ENCODE results near the gene TMEM150B. TPM values are rescaled to one million over a fixed set of nuclear protein-coding genes. Genes with fewer than 3 reads are reported as not detected.

TMEM150B gene
- total RNA-seq, 2 donors from 2014 or later = 0.73 to 0.95 TPM

DNA sequence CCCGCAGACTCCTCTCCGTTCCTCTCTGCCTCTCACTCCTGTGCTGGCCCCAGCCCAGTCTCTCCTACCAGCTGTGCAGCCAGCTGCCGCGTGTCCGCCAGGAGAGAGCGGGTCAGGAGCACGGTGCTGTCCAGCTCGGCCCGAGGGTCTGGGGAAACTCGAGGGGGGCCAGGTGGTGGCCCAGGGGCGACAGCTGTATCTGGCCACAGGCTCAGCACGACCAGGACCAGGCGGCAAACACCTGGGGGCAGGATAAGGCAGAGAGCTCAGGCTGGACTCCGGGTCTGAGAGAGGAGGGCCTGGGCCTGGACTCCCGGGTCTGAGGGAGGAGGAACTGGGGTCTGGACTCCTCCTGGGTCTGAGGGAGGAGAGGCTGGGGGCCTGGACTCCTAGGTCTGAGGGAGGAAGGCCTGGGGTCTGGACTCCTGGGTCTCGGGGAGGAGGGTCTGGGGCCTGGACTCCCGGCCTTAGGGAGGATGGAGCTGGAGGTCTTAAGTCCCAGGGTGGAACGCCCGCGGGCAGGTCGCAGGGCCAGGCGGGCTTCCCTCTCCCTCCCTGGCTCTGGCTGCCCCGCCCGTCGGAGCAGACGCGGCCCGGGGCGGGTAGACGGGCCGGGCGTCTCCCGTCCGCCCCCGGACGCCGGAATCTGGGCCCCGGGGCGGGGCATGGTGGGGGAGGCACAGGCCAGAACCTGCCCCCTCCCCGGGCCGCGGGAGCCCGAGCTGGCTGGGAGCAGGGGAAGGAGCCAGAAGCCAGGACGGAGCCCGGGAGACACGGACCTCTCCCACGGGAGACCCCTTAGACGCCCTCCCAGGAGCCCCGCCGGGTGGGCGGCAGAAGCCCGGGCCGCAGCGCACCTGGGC is 43.8 kb upstream of the TMEM150B start:
- H3K36me3 Mint-ChIP-seq (ENCODE audit: low read depth) = no peaks in the 10 kb centered on the region
- no peak overlapping the region for H3K27ac Mint-ChIP-seq
- no peaks in the 10 kb centered on the region for H3K9me3 ChIP-seq (ENCODE audit: control insufficient read depth, low read length)
- DNase-seq = peak; percentile 75
- H3K4me1 Mint-ChIP-seq = peaks cover 7% of the 10 kb centered on the region
- no peak overlapping the region for H3K9ac ChIP-seq (ENCODE audit: extremely low read depth, low read length, poor library complexity, severe bottlenecking)
- no peaks in the 10 kb centered on the region for H3K9me3 Mint-ChIP-seq
- 32 to 43% methylated on average over 11 to 53 of the region's 54 CpGs for WGBS, 2 experiments (ENCODE audit: insufficient coverage in 1 of 2, insufficient read length in 1 of 2)
- TF ChIP-seq, protein P1, sequence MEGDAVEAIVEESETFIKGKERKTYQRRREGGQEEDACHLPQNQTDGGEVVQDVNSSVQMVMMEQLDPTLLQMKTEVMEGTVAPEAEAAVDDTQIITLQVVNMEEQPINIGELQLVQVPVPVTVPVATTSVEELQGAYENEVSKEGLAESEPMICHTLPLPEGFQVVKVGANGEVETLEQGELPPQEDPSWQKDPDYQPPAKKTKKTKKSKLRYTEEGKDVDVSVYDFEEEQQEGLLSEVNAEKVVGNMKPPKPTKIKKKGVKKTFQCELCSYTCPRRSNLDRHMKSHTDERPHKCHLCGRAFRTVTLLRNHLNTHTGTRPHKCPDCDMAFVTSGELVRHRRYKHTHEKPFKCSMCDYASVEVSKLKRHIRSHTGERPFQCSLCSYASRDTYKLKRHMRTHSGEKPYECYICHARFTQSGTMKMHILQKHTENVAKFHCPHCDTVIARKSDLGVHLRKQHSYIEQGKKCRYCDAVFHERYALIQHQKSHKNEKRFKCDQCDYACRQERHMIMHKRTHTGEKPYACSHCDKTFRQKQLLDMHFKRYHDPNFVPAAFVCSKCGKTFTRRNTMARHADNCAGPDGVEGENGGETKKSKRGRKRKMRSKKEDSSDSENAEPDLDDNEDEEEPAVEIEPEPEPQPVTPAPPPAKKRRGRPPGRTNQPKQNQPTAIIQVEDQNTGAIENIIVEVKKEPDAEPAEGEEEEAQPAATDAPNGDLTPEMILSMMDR (conservative IDR thresholded peaks at IDR 0.05) = no peak
- peak overlapping the region; percentile 29 for H3K4me3 Mint-ChIP-seq
- H3K27me3 Mint-ChIP-seq (ENCODE audit: insufficient read depth) = peaks cover 63% of the 10 kb centered on the region
- no peak overlapping the region for H3K27ac ChIP-seq (ENCODE audit: low read depth, low read length)
- H3K27me3 ChIP-seq (ENCODE audit: control insufficient read depth, insufficient read depth, low read length, poor library complexity, severe bottlenecking) = peaks cover 49% of the 10 kb centered on the region
- H3K4me1 ChIP-seq (ENCODE audit: control insufficient read depth, insufficient read depth, low read length) = peaks cover 1% of the 10 kb centered on the region
- H3K36me3 ChIP-seq (ENCODE audit: control insufficient read depth, insufficient read depth, low read length) = no peaks in the 10 kb centered on the region
- no peak overlapping the region for H3K4me3 ChIP-seq (ENCODE audit: low read length)

DNA sequence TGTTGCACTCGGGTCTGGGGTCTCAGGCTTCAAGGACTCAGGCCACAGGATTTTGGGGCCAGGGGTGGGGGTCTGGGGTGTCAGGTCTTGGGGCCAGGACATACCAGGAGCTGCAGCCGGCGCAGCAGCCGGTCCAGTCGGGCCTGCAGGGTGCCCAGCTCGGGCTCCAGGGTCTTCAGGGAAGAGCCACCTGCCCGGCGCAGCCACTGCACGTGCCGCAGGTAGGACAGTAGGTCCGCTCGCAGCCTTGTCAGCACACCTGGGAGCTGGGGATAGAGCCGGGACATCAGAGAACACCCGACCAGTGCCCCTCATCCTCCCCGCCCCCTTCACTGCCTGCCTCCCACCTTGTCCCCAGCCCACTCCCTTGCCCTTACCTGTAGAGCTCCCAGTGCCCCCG is 43.0 kb upstream of the TMEM150B start:
- Histone ChIP-seq H3K27ac (ENCODE audit: low read depth, low read length) (no peak overlapping the region), H3K4me1 (ENCODE audit: control insufficient read depth, insufficient read depth, low read length) (no peaks in the 10 kb centered on the region), H3K36me3 (ENCODE audit: control insufficient read depth, insufficient read depth, low read length) (no peaks in the 10 kb centered on the region), H3K9ac (ENCODE audit: extremely low read depth, low read length, poor library complexity, severe bottlenecking) (no peak overlapping the region), H3K27me3 (ENCODE audit: control insufficient read depth, insufficient read depth, low read length, poor library complexity, severe bottlenecking) (peaks cover 49% of the 10 kb centered on the region), H3K4me3 (ENCODE audit: low read length) (no peak overlapping the region), H3K9me3 (ENCODE audit: control insufficient read depth, low read length) (no peaks in the 10 kb centered on the region)
- Mint-ChIP-seq H3K27me3 (ENCODE audit: insufficient read depth) (peaks cover 63% of the 10 kb centered on the region), H3K27ac (no peak overlapping the region), H3K36me3 (ENCODE audit: low read depth) (no peaks in the 10 kb centered on the region), H3K4me1 (peaks cover 2% of the 10 kb centered on the region), H3K4me3 (no peak overlapping the region), H3K9me3 (no peaks in the 10 kb centered on the region)
- 93 to 98% methylated on average over 8 to 16 of the region's 16 CpGs for WGBS, 2 experiments (ENCODE audit: insufficient coverage in 1 of 2, insufficient read length in 1 of 2)
- no peak for DNase-seq
- TF ChIP-seq, protein P1 (conservative IDR thresholded peaks at IDR 0.05) = no peak

DNA sequence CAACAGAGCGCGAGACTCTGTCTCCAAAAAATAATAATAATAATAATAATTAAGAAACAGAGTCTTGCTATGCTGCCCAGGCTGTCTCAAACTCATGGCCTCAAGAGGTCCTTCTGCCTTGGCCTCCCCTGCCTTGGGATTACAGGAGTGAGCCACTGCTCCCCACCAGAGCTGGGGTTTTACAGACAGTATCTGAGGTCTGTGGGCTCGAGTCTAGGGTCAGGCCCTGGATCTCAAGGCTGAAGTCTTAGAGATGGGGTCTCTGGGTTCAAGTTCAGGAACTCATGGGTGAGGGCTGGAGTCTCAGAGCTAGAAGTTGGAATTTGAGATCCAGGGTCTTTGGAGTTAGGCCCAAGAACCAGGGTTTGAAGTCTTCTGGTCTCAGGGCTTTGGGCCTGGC is 41.6 kb upstream of the TMEM150B start:
- DNase-seq = no peak
- no peaks in the 10 kb centered on the region for H3K36me3 ChIP-seq (ENCODE audit: control insufficient read depth, insufficient read depth, low read length)
- Mint-ChIP-seq H3K9me3 (no peaks in the 10 kb centered on the region), H3K4me1 (no peaks in the 10 kb centered on the region), H3K36me3 (ENCODE audit: low read depth) (no peaks in the 10 kb centered on the region), H3K4me3 (no peak overlapping the region), H3K27ac (no peak overlapping the region), H3K27me3 (ENCODE audit: insufficient read depth) (peaks cover 54% of the 10 kb centered on the region)
- TF ChIP-seq, protein P1 (conservative IDR thresholded peaks at IDR 0.05) = no peak
- H3K4me3 ChIP-seq (ENCODE audit: low read length) = no peak overlapping the region
- H3K4me1 ChIP-seq (ENCODE audit: control insufficient read depth, insufficient read depth, low read length) = no peaks in the 10 kb centered on the region
- H3K9ac ChIP-seq (ENCODE audit: extremely low read depth, low read length, poor library complexity, severe bottlenecking) = no peak overlapping the region
- no peaks in the 10 kb centered on the region for H3K9me3 ChIP-seq (ENCODE audit: control insufficient read depth, low read length)
- WGBS, 2 experiments (ENCODE audit: insufficient coverage in 1 of 2, insufficient read length in 1 of 2) = 91% methylated on average over 1 of the region's 3 CpGs; no CpG with 5 or more reads in 1 of the 2 experiments
- H3K27me3 ChIP-seq (ENCODE audit: control insufficient read depth, insufficient read depth, low read length, poor library complexity, severe bottlenecking) = peaks cover 37% of the 10 kb centered on the region
- no peak overlapping the region for H3K27ac ChIP-seq (ENCODE audit: low read depth, low read length)
